A673 (cell line): ENCODE measurements around the gene MRPL28. TPM values are rescaled to one million over a fixed set of nuclear protein-coding genes. Genes with fewer than 3 reads are reported as not detected.
A peak's percentile ranks its signal among the peaks of the same experiment; 100 is the strongest.

Experiments
- BruUV-seq: library from RNA; stranded (reverse); fragments of 400-500 nt; replicated peaks from 2 replicates; lab custom pipeline; 2021; lab: Mats Ljungman, UMichigan
- CTCF ChIA-PET: fragments of 300-600 bp; sonication (Branson Sonifier 250); formaldehyde crosslinking; loops from one replicate; lab custom pipeline; 2022; ENCODE audit warnings: antibody characterized with exemption; lab: Charles Lee
- POLR2A ChIA-PET: fragments of 300-600 bp; sonication (Branson Sonifier 250); formaldehyde crosslinking; loops from one replicate; lab custom pipeline; 2022; ENCODE audit warnings: antibody characterized with exemption; ENCODE audit not compliant: low non-redundant PET; lab: Charles Lee
- DNase-seq: peaks from one replicate; pipeline ENCODE4 v3.0.0-alpha.2; 2015; ENCODE audit warnings: low spot score
- H3K27ac ChIP-seq: fragments of 200-600 bp; sonication (generic); 2 replicates; pipeline ENCODE4 v1.5.1; 2016; ENCODE audit warnings: mixed run types, low read depth, mild to moderate bottlenecking, mixed read lengths, antibody characterized with exemption, low read length; ENCODE audit not compliant: poor library complexity, severe bottlenecking
- H3K27me3 ChIP-seq: fragments of 200-600 bp; sonication (generic); replicated peaks from 2 replicates; pipeline ENCODE4 v1.6.1; 2017; ENCODE audit warnings: mixed run types, low read depth, mild to moderate bottlenecking, mixed read lengths, antibody characterized with exemption, low read length; ENCODE audit not compliant: insufficient read depth, poor library complexity
- H3K36me3 ChIP-seq: fragments of 200-600 bp; sonication (generic); 2 replicates; pipeline ENCODE4 v1.6.1; 2016; ENCODE audit warnings: mixed run types, mild to moderate bottlenecking, mixed read lengths, antibody characterized with exemption, low read length; ENCODE audit not compliant: insufficient read depth, poor library complexity, severe bottlenecking
- H3K4me1 ChIP-seq: fragments of 200-600 bp; sonication (generic); 2 replicates; pipeline ENCODE4 v1.6.1; 2017; ENCODE audit warnings: mixed run types, mild to moderate bottlenecking, mixed read lengths, antibody characterized with exemption, low read length; ENCODE audit not compliant: insufficient read depth, poor library complexity, severe bottlenecking
- H3K4me3 ChIP-seq: fragments of 200-600 bp; sonication (generic); 2 replicates; pipeline ENCODE4 v1.5.1; 2016; ENCODE audit warnings: low read depth, mixed run types, mild to moderate bottlenecking, mixed read lengths, low read length; ENCODE audit not compliant: poor library complexity, severe bottlenecking
- H3K9me3 ChIP-seq: fragments of 200-600 bp; sonication (generic); 2 replicates; pipeline ENCODE4 v1.6.1; 2016; ENCODE audit warnings: mixed run types, low read depth, mild to moderate bottlenecking, mixed read lengths, antibody characterized with exemption, low read length; ENCODE audit not compliant: poor library complexity, severe bottlenecking
- EZH2 ChIP-seq: fragments of 200-600 bp; sonication (generic); IDR thresholded peaks from 2 replicates; pipeline ENCODE4 v1.6.1; 2017; ENCODE audit warnings: borderline replicate concordance, low read depth, mild to moderate bottlenecking, mixed read lengths, antibody characterized with exemption, low read length; ENCODE audit not compliant: poor library complexity, severe bottlenecking
- intact Hi-C: fragments of 100-400 bp; cut with micrococcal nuclease; formaldehyde crosslinking; loops from one replicate; pipeline ENCODE4 v1.10.0; 2022; ENCODE audit not compliant: unreplicated experiment
- total RNA-seq: library from RNA; stranded (reverse); gene quantifications from 2 replicates; pipeline ENCODE4 v1.2.3, GENCODE V29; 2021
- TF ChIP-seq, protein P1 (sequence below): fragments of 300-800, 200-600 bp; sonication (generic); conservative IDR thresholded peaks from 2 replicates; pipeline ENCODE4 v1.5.1; 2017; ENCODE audit warnings: low read depth, mild to moderate bottlenecking, antibody characterized with exemption, low read length, moderate library complexity, mixed read lengths

The MRPL28 gene
- total RNA-seq, 1 experiment from 2014 or later: 150 TPM

DNA sequence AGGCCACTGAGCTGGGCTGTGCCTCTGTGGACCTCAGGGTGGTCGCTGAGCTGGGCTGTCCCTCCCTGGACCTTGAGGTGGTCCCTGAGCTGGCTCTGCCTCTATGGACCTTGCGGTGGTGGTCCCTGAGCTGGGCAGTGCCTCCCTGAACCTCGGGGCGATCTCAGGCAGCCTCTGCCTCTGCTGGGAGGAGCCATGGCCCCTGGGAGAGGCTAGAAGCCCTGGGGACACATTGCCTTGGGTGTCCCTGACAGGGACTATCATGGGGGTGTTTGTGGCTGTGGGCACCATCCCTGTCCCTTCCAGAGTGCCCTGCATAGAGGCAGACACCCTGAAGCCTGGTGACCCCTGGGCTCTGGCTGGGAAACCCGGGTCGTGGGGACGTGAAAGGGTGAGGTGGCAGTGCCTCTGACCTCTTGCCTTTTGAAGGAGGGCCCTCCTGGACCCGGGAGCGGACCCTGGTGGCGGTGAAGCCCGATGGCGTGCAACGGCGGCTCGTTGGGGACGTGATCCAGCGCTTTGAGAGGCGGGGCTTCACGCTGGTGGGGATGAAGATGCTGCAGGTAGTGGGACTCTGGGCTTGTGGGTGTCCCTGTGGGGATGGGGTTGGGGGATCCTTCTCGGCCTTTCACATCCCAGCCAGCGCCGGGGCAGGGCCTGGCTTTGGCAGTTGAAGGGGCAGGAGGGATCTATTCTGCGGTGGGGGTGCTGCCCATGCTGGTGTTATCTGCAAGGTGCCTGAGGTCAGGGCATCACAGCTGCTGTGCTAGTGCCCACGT, 28.4 kb upstream of the MRPL28 start:
- ChIA-PET POLR2A (no interaction called here), CTCF (no interaction called here)
- Histone ChIP-seq H3K27ac (peak overlapping the region; percentile 43), H3K27me3 (no peaks in the 10 kb centered on the region), H3K9me3 (no peaks in the 10 kb centered on the region), H3K4me1 (peaks cover 17% of the 10 kb centered on the region), H3K36me3 (peaks cover 21% of the 10 kb centered on the region), H3K4me3 (no peak overlapping the region)
- intact Hi-C loops: no loop called here
- DNase-seq: no peak
- BruUV-seq: no TSS peak
- TF ChIP-seq, protein P1, sequence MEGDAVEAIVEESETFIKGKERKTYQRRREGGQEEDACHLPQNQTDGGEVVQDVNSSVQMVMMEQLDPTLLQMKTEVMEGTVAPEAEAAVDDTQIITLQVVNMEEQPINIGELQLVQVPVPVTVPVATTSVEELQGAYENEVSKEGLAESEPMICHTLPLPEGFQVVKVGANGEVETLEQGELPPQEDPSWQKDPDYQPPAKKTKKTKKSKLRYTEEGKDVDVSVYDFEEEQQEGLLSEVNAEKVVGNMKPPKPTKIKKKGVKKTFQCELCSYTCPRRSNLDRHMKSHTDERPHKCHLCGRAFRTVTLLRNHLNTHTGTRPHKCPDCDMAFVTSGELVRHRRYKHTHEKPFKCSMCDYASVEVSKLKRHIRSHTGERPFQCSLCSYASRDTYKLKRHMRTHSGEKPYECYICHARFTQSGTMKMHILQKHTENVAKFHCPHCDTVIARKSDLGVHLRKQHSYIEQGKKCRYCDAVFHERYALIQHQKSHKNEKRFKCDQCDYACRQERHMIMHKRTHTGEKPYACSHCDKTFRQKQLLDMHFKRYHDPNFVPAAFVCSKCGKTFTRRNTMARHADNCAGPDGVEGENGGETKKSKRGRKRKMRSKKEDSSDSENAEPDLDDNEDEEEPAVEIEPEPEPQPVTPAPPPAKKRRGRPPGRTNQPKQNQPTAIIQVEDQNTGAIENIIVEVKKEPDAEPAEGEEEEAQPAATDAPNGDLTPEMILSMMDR: no peak
- TF ChIP-seq EZH2: no peak

DNA sequence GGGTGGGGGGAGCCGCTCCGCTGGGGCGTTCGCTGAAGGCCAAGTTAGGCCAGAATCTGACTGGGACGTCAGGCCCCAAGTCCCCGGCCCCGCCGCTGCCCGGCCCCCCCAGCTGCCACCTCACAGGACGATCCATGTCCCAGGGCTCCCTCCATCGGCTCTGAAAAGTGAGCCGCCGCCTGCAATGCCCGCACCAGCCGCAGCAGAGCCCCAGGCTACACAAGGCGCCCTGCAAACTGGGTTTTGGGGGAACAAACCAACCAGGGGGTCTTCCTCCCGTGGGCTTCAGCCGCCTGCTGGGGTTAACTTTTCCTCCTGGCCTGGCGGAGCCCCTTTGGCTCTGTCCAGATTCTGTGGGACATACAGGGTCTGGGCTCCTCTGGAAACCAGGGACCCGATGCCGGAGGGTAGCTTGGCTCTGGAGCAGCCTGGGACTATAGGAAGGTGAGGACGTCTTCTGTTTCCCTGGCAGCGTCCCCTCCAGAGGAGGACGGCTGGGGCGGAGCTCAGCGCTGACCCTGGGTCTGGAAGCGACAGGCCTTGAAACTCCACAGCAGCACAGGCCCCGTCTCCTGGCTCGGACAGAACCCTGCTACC, 27.5 kb upstream of the MRPL28 start:
- no peaks in the 10 kb centered on the region for H3K9me3 ChIP-seq
- BruUV-seq: no TSS peak
- H3K4me3 ChIP-seq: peak overlapping the region; percentile 69
- peaks cover 17% of the 10 kb centered on the region for H3K4me1 ChIP-seq
- peak overlapping the region; percentile 43 for H3K27ac ChIP-seq
- H3K36me3 ChIP-seq: peaks cover 21% of the 10 kb centered on the region
- CTCF ChIA-PET: no interaction called here
- H3K27me3 ChIP-seq: no peaks in the 10 kb centered on the region
- TF ChIP-seq EZH2: no peak
- TF ChIP-seq, protein P1: peak; percentile 40; the same call in 1 of the 2 replicates
- DNase-seq: peak; percentile 83
- POLR2A ChIA-PET: no interaction called here
- intact Hi-C loops: no loop called here

DNA sequence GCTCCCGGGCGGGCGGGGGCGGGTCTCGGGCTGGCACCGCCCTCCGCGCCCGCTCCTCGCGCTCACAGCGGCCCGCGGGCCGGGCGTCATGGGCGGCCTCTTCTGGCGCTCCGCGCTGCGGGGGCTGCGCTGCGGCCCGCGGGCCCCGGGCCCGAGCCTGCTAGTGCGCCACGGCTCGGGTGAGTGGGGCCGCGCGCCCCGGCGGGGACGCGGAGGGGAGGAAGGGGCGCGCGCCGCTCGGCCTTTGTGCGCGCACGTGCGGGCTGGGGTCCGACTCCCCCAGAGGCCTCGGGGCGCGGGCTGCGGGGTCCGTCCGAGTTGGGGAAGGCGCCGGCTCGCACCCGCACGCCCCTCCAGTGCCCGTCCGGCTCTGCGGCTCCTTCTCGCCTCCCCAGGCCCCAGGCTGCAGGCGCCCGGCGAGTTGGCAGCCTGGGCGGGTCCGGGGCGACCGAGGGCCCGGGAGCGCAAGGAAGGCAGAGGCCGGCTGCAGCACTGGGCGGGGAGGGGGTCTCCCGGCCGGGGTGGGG, 26.9 kb upstream of the MRPL28 start, which contains the start of gene NME4:
Gene NME4, plus strand, starts transcription at position 65 of the 527 bp plus-strand sequence. Its CDS starts 24 bp downstream, at position 89.
- no peaks in the 10 kb centered on the region for H3K9me3 ChIP-seq
- H3K27me3 ChIP-seq: no peaks in the 10 kb centered on the region
- H3K36me3 ChIP-seq: peaks cover 21% of the 10 kb centered on the region
- CTCF ChIA-PET: no interaction called here
- BruUV-seq: no TSS peak
- TF ChIP-seq, protein P1: no peak
- no peak for TF ChIP-seq EZH2
- peak within 1 kb of the TSS; percentile 80 for H3K27ac ChIP-seq
- peaks cover 17% of the 10 kb centered on the region for H3K4me1 ChIP-seq
- intact Hi-C loops: no loop called here
- peak within 1 kb of the TSS; percentile 69 for H3K4me3 ChIP-seq
- POLR2A ChIA-PET: interaction anchor here (0.6 kb wide), 1 partner anchor 238 kb away, joined by 3 read pairs; no protein-coding TSS in a partner anchor
- DNase-seq: peak; percentile 71
